Liver (tissue), 3 donors: ENCODE data around the gene DPYD.

Experiments used
- EGR1 ChIP-seq, 2 donors: IDR thresholded peaks; 2 replicates each; pipeline ENCODE4 v1.6.1; 2016 to 2018; ENCODE audit warnings: antibody characterized with exemption in 2 of 2, low read depth in 2 of 2
- GABPA ChIP-seq, 2 donors: IDR thresholded peaks in 1 of 2; conservative IDR thresholded peaks in 1 of 2; 2 replicates each; pipeline ENCODE4 v1.6.1; 2016; ENCODE audit warnings: antibody characterized with exemption in 2 of 2, mild to moderate bottlenecking in 1 of 2, moderate library complexity in 1 of 2
- HNF4A ChIP-seq, 2 donors: conservative IDR thresholded peaks; 2 replicates each; pipeline ENCODE4 v1.6.1; 2016; ENCODE audit warnings: antibody characterized with exemption in 2 of 2, mild to moderate bottlenecking in 2 of 2
- HNF4G ChIP-seq: IDR thresholded peaks from 2 replicates; pipeline ENCODE4 v1.6.1; 2016; ENCODE audit warnings: antibody characterized with exemption
- JUND ChIP-seq, 2 donors: IDR thresholded peaks; 2 replicates each; pipeline ENCODE4 v1.6.1; 2016; ENCODE audit warnings: antibody characterized with exemption in 2 of 2
- RAD21 ChIP-seq, 2 donors: IDR thresholded peaks; 2 replicates each; pipeline ENCODE4 v1.6.1; 2016; ENCODE audit warnings: antibody characterized with exemption in 2 of 2, mild to moderate bottlenecking in 2 of 2
- RXRA ChIP-seq, 2 donors: IDR thresholded peaks; 2 replicates each; pipeline ENCODE4 v1.6.1; 2017 to 2018; ENCODE audit warnings: antibody characterized with exemption in 2 of 2, mild to moderate bottlenecking in 1 of 2
- SP1 ChIP-seq: IDR thresholded peaks from 2 replicates; pipeline ENCODE4 v1.6.1; 2018; ENCODE audit warnings: antibody characterized with exemption, mild to moderate bottlenecking
- TAF1 ChIP-seq: conservative IDR thresholded peaks from 2 replicates; pipeline ENCODE4 v1.6.1; 2016; ENCODE audit warnings: antibody characterized with exemption, mild to moderate bottlenecking
- YY1 ChIP-seq: IDR thresholded peaks from 2 replicates; pipeline ENCODE4 v1.6.1; 2016; ENCODE audit warnings: antibody characterized with exemption, mild to moderate bottlenecking
- TF ChIP-seq, protein P1 (sequence below): fragments of 150-350 bp; IDR thresholded peaks from 2 replicates; pipeline ENCODE4 v1.5.1; 2017; ENCODE audit warnings: improper control_type of control experiment, low read depth, low read length; ENCODE audit not compliant: missing input control
- donor health status: healthy.
- donor health status: healthy.

DNA sequence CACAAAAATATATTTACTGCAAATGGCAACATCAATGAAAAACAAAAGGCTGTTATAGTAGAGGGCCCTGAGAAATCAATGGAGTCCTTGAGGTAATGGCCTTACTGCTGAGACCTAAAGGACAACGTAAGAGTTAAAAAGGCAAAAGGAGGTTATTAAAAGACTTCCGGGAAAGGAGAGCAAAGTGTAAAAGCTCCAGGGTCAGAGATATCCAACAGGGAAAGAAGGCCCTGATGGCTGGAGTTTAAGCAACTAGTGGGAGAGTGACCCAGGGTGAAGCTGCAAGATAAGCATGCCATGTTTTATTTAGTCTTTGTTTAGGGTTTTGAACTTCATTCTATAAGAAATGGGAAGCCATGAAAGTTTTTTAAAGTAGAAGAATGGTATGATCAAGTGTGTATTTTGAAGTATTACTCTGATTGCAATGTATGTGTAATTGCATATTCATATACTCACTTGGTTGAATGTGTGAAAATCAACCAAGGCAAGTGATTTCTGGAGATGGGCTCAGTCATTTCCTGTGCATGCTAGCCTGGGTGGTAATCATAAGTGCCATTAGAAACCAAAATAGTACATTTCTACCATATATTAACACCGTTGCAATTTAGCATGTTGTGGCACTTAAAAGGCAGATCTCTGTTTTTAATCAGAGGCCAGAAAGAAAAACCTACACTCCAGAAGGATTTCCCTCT lies 5.3 kb upstream of the DPYD start:
- TF ChIP-seq, protein P1, sequence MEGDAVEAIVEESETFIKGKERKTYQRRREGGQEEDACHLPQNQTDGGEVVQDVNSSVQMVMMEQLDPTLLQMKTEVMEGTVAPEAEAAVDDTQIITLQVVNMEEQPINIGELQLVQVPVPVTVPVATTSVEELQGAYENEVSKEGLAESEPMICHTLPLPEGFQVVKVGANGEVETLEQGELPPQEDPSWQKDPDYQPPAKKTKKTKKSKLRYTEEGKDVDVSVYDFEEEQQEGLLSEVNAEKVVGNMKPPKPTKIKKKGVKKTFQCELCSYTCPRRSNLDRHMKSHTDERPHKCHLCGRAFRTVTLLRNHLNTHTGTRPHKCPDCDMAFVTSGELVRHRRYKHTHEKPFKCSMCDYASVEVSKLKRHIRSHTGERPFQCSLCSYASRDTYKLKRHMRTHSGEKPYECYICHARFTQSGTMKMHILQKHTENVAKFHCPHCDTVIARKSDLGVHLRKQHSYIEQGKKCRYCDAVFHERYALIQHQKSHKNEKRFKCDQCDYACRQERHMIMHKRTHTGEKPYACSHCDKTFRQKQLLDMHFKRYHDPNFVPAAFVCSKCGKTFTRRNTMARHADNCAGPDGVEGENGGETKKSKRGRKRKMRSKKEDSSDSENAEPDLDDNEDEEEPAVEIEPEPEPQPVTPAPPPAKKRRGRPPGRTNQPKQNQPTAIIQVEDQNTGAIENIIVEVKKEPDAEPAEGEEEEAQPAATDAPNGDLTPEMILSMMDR: no peak
- TF ChIP-seq RAD21 (IDR thresholded peaks at IDR 0.05): no peak
- no peak for TF ChIP-seq EGR1 (IDR thresholded peaks at IDR 0.05; ENCODE audit: low read depth in 2 of 2)
- no peak for TF ChIP-seq JUND (IDR thresholded peaks at IDR 0.05)
- no peak for TF ChIP-seq YY1
- TF ChIP-seq SP1: no peak
- TF ChIP-seq TAF1: no peak
- peak in 1 of 2 donors; percentile 42 for TF ChIP-seq HNF4A (conservative IDR thresholded peaks at IDR 0.05)
- TF ChIP-seq HNF4G: no peak
- TF ChIP-seq RXRA (IDR thresholded peaks at IDR 0.05): peak in 1 of 2 donors; percentile 28
- no peak for TF ChIP-seq GABPA (IDR thresholded peaks at IDR 0.05 in 1 of 2, conservative IDR thresholded peaks at IDR 0.05 in 1 of 2)
